Measurements from ENCODE around the gene MSRB1.
A peak's percentile ranks its signal among the peaks of the same experiment; 100 is the strongest.
"Not testable (repeated sequence)": the region's sequence is repeated elsewhere in the genome, so short reads cannot be mapped to it uniquely, and the experiment has no call there.

Gene MSRB1

DNA sequence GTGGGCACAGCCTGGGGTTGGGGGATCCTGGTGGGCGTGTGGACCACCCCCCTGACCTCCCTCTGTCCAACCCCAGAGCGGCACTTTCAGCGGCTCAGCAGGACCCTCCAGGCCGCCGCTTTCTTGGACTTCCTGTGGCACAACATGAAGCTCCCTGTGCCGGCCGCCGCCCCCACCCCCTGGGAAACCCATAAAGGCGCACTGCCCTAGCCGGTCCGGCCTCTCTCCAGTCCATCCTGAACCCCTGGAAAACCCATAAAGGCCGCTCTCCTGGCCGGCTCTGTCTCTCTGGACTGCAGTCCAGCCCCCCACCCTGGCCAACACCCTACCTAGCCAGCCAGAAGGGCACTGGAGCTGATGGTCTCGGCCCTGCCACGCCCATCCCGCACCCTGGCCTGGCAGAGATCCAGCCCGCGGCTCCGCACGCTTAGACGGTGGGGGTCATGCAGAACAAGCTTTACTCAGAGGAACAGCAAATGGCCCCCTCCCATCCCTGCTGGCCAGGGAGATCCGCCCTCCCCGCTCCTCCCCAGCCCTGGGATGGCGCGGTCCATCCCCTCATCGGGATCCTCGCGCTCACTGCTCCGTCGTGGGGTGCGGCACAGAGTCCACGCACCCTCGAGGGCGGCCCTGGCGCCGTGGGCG, 35.6 kb upstream of the MSRB1 start:
- no peak for DNase-seq

DNA sequence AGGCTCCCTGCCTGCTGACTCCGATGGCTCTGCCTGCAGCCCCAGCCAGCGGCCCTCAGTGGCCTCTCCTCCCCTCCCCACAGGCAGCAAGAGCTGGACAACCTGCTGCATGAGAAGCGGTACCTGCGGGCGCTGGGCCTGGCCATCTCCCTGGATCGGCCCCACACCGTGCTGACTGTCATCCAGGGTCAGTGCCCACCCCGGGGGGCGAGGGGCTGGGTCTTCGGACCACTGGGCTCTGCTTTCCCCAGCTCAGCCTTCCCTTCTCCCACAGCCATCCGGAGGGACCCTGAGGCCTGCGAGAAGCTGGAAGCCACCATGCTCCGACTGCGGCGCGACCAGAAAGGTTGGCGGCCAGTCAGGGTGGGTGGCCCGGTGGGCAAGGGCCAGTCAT, 34.9 kb upstream of the MSRB1 start:
- no peak for DNase-seq

DNA sequence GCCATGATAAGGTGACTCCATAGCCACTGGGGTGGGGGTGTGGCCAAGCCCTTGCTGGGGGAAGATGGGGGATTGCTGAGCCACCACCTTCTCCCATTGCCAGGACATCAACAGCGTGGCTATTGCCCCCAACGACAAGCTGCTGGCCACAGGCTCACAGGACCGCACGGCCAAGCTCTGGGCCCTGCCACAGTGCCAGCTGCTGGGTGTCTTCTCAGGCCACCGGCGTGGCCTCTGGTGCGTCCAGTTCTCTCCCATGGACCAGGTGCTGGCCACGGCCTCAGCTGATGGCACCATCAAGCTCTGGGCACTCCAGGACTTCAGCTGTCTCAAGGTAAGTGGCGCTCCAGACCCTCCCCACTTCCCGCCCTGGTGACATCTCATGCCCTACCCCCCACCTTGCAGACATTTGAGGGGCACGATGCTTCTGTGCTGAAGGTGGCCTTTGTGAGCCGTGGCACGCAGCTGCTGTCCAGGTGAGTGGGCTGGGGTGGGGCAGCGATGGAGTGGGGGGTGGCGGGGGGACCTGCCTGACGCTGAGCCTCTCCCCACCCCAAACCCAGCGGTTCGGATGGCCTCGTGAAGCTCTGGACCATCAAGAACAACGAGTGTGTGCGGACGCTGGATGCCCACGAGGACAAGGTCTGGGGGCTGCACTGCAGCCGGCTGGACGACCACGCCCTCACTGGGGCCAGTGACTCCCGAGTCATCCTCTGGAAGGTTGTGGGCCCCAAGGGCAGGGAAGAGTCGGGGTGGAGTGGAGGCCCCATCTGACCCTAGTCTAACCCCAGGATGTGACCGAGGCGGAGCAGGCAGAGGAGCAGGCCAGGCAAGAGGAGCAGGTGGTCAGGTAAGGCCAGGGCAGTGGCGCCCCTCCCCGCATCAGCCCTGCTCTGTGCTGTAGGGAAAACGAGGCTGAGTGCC, 34.2 kb upstream of the MSRB1 start:
- no peak for DNase-seq

- DNase-seq = no peak
Measured at GRCh38 chr16:1976216-1976520, 33.2 kb upstream of the MSRB1 start.

- no peak for DNase-seq
Measured at GRCh38 chr16:1975432-1976215, 32.6 kb upstream of the MSRB1 start.

GRCh38 chr16:1974157-1975070, 31.4 kb upstream of the MSRB1 start:
- DNase-seq = no peak

GRCh38 chr16:1973461-1974156, 30.6 kb upstream of the MSRB1 start:
- DNase-seq = no peak

DNA sequence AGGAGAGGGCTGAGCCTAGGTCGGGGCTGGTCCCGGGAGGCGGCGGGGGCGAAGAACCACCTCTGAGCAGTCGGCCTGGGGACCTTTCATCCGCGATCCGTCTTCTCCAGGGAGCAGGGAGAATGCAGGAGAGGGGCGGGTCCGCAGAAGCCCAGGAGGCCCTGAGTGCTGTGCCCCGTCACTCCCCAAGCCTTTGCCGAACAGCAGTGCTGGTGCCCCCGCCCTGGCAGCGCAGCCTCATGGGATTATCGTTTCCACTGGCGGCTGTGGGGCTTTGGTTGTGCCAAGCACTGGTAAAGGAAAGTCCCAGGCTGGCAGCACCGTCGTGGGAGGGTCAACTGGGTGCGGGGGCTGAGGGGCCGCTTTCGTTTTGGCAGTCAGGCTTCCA, 29.5 kb upstream of the MSRB1 start:
- no peak for DNase-seq

- peak; percentile 95 for DNase-seq
Measured at GRCh38 chr16:1971796-1972489, 28.9 kb upstream of the MSRB1 start, which contains the start of gene TBL3. TBL3 (plus strand) TSS chr16:1972053; CDS start chr16:1972165, 112 bp downstream.

- DNase-seq = no peak
Measured at GRCh38 chr16:1968146-1968953, 25.4 kb upstream of the MSRB1 start.

DNA sequence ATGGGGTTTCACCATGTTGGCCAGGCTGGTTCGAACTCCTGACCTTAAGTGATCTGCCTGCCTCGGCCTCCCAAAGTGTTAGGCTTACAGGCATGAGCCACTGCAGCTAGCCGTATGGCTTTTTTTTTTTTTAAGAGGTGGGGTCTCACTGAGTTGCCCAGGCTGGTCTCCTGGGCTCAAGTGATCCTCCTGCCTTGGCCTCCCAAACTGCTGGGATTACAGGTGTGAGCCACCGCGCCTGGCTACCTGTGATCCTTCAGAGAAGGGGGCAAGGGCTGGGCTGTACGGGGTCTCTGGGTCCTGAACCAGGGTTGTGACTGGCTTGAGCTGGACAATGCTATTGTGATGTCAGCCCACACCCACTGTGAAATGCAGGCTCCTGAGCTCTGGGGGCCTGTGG, 23.5 kb upstream of the MSRB1 start, which contains the start of gene RNF151:
TSS of gene RNF151 (plus strand) at position 397 of the 400 bp plus-strand sequence. CDS start 26 bp downstream, outside the sequence.
- DNase-seq = no peak

DNA sequence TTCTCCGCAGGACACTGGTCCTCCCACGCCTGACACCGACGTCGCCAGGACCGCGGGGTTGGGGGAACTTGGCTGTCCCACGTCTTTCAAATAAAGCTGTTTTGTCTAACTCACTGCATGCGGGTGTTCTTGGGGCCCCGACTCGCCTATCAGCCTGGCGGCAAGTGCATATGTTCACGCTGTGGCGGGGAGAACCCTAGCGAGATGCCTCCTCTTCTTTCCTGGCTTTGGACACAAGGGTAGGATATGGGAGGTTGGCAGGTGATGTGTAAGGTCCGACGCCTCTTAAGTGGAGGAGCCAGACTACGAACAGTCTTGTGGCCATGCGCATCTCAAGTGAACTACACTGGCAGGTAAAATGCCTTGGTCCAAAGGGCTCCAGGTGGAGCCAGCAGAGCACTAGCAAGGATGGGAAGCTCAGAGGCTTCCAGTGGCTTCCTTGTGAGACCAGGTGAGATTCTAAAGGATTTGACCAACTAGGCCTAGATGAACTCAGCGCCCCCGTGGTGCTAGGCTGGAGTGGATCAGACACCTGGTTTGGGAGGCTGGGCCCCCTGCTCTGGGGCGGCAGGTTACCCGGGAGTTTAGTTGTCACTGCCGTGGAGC, 22.5 kb upstream of the MSRB1 start:
- DNase-seq = no peak

- peak; percentile 100 for DNase-seq
Measured at GRCh38 chr16:1964506-1965395, 21.8 kb upstream of the MSRB1 start, which contains the start of gene RPS2. RPS2 (minus strand) TSS chr16:1964826; CDS start chr16:1964625, 201 bp downstream.

GRCh38 chr16:1963806-1964505, 21.0 kb upstream of the MSRB1 start:
- peak; percentile 34 for DNase-seq

- DNase-seq = not testable (repeated sequence)
Measured at GRCh38 chr16:1962161-1963153, 19.5 kb upstream of the MSRB1 start.

GRCh38 chr16:1961651-1962067, 18.7 kb upstream of the MSRB1 start:
- DNase-seq = no peak
